ENCODE data around the gene RNU11. TPM values are rescaled to one million over a fixed set of nuclear protein-coding genes. Genes with fewer than 3 reads are reported as not detected.

The RNU11 gene
- total RNA-seq, 1 experiment from 2014 or later: not detected

- no peak overlapping the region for H2BK120ac ChIP-seq (ENCODE audit: low read depth, low read length, poor library complexity, severe bottlenecking)
- no peak overlapping the region for H2BK20ac ChIP-seq (ENCODE audit: low read depth, low read length, poor library complexity, severe bottlenecking)
- peaks cover 13 to 23% of the 10 kb centered on the region in 2 experiments for H3K4me1 Mint-ChIP-seq
- no peak overlapping the region for H3T11ph ChIP-seq (ENCODE audit: low read length)
- H4K91ac ChIP-seq (ENCODE audit: insufficient read length, low read depth, low read length): no peak overlapping the region
- H3K27ac ChIP-seq (ENCODE audit: insufficient read length, low read depth, low read length): no peak overlapping the region
- no peak overlapping the region for H2BK5ac ChIP-seq (ENCODE audit: insufficient read length, low read length)
- no peak overlapping the region for H2BK15ac ChIP-seq (ENCODE audit: low read depth, low read length)
- H3K56ac ChIP-seq (ENCODE audit: insufficient read length, low read depth, low read length): no peak overlapping the region
- no peaks in the 10 kb centered on the region for H3K9me3 ChIP-seq (ENCODE audit: control insufficient read depth, low read depth, low read length)
- no peak overlapping the region for H3K27ac Mint-ChIP-seq
- no peak overlapping the region for H2AFZ ChIP-seq (ENCODE audit: low read length)
- peaks cover 15% of the 10 kb centered on the region for H3K23me2 ChIP-seq (ENCODE audit: insufficient read length, low read depth, low read length, poor library complexity, severe bottlenecking)
- H3K23ac ChIP-seq (ENCODE audit: insufficient read length, low read depth, low read length): no peak overlapping the region
- WGBS (ENCODE audit: extremely low coverage, insufficient read length, low lambda C conversion rate): no CpG with 5 or more reads among the region's 1 CpG
- no peaks in the 10 kb centered on the region for H3K27me3 ChIP-seq (ENCODE audit: insufficient read depth, low read length)
- no peak overlapping the region for H3K14ac ChIP-seq (ENCODE audit: insufficient read depth, low read length)
- no peak overlapping the region for H2BK12ac ChIP-seq (ENCODE audit: insufficient read length, low read depth, low read length)
- H4K8ac ChIP-seq (replicated peaks; ENCODE audit: insufficient read length, low read depth, low read length): no peak overlapping the region
- no peaks in the 10 kb centered on the region for H4K20me1 ChIP-seq (ENCODE audit: control insufficient read depth, insufficient read depth, insufficient read length)
- no peaks in the 10 kb centered on the region; a peak in 1 of 5 replicates for H3K9me3 Mint-ChIP-seq
- no peak overlapping the region for H3K9ac ChIP-seq (ENCODE audit: extremely low read depth, insufficient read length, low read length)
- peak overlapping the region; percentile 98 to 99; a peak in 2 of 5 replicates for H3K4me3 Mint-ChIP-seq
- no peak overlapping the region for H3K18ac ChIP-seq (ENCODE audit: insufficient read length, low read depth, low read length)
- TF ChIP-seq CTCF (conservative IDR thresholded peaks at IDR 0.05): peak; percentile 49
- H3K4me1 ChIP-seq (ENCODE audit: insufficient read depth, low read length): no peaks in the 10 kb centered on the region; the same call in 1 of the 2 replicates
- no peak overlapping the region for H2AK5ac ChIP-seq (ENCODE audit: insufficient read length, low read length)
- H3K36me3 Mint-ChIP-seq (ENCODE audit: insufficient read depth in 1 of 3, low read depth in 3 of 3): peaks cover 0 to 4% (median 0%) of the 10 kb centered on the region in 3 experiments; a peak in 1 of 7 replicates
- no peaks in the 10 kb centered on the region; the same call in 1 of the 2 replicates for H3K79me2 ChIP-seq (ENCODE audit: insufficient read depth, low read length)
- no peaks in the 10 kb centered on the region for H3K79me1 ChIP-seq (ENCODE audit: insufficient read depth, low read depth, low read length, poor library complexity, severe bottlenecking)
- no peak for DNase-seq
- H3K4ac ChIP-seq (ENCODE audit: low read depth, low read length): no peak overlapping the region
- H4K5ac ChIP-seq (ENCODE audit: insufficient read length, low read depth, low read length): no peak overlapping the region
- H3K27me3 Mint-ChIP-seq (ENCODE audit: low read depth): no peaks in the 10 kb centered on the region
- no peak overlapping the region for H3K4me2 ChIP-seq (ENCODE audit: insufficient read depth, insufficient read length, low read length)
These were observed 7.6 kb upstream of the RNU11 start for GRCh38 chr1:28640766-28641165.

All from H9 (cell line).